Nephron progenitor cell (in vitro differentiated cells): ENCODE measurements around the gene PCSK5.
"Not testable (repeated sequence)": the region's sequence is repeated elsewhere in the genome, so short reads cannot be mapped to it uniquely, and the experiment has no call there.

ENCODE experiments used
- DNase-seq: peaks from one replicate; pipeline ENCODE4 v3.0.0; 2021
- H3K27ac Mint-ChIP-seq: 2 replicates; pipeline ENCODE4 v1.8.0; 2021; ENCODE audit warnings: mild to moderate bottlenecking, moderate library complexity, mixed read lengths
- H3K27me3 Mint-ChIP-seq: 2 replicates; pipeline ENCODE4 v1.8.0; 2021; ENCODE audit warnings: mild to moderate bottlenecking, low read depth, mixed read lengths; ENCODE audit not compliant: poor library complexity
- H3K36me3 Mint-ChIP-seq: 2 replicates; pipeline ENCODE4 v1.8.0; 2021; ENCODE audit warnings: low read depth, mixed read lengths
- H3K4me1 Mint-ChIP-seq: 2 replicates; pipeline ENCODE4 v1.8.0; 2021; ENCODE audit warnings: mixed read lengths
- H3K4me3 Mint-ChIP-seq: 2 replicates; pipeline ENCODE4 v1.8.0; 2021; ENCODE audit warnings: mild to moderate bottlenecking, moderate library complexity, mixed read lengths
- H3K9me3 Mint-ChIP-seq: 2 replicates; pipeline ENCODE4 v1.8.0; 2021; ENCODE audit warnings: mild to moderate bottlenecking, moderate library complexity, mixed read lengths
- TF ChIP-seq, protein P1 (sequence below): fragments of 200-600 bp; sonication (generic); IDR thresholded peaks from 2 replicates; pipeline ENCODE4 v1.5.0; 2021; ENCODE audit warnings: antibody characterized with exemption

The PCSK5 gene

DNA sequence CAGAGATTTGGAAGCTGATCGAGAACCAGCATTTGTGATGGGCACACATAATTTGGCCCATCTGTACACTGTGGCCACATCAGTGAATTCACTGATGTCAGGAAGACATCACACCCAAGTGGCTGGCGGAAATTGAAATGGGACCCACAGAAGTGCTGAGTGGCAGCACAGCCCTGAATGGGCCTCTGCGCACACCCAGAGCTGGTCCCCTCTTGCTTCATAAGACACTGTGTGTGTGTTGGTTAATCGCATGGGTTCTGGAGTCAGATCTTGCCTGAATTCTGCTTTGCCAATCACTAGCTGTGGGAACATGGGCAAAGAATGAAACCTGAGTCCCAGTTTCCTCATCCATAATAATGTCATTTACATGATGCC lies 72.2 kb downstream of the PCSK5 start:
- TF ChIP-seq, protein P1, sequence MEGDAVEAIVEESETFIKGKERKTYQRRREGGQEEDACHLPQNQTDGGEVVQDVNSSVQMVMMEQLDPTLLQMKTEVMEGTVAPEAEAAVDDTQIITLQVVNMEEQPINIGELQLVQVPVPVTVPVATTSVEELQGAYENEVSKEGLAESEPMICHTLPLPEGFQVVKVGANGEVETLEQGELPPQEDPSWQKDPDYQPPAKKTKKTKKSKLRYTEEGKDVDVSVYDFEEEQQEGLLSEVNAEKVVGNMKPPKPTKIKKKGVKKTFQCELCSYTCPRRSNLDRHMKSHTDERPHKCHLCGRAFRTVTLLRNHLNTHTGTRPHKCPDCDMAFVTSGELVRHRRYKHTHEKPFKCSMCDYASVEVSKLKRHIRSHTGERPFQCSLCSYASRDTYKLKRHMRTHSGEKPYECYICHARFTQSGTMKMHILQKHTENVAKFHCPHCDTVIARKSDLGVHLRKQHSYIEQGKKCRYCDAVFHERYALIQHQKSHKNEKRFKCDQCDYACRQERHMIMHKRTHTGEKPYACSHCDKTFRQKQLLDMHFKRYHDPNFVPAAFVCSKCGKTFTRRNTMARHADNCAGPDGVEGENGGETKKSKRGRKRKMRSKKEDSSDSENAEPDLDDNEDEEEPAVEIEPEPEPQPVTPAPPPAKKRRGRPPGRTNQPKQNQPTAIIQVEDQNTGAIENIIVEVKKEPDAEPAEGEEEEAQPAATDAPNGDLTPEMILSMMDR, result no peak
- Mint-ChIP-seq H3K9me3 (no peaks in the 10 kb centered on the region), H3K36me3 (peaks cover 62% of the 10 kb centered on the region), H3K27ac (no peak overlapping the region), H3K27me3 (no peaks in the 10 kb centered on the region), H3K4me3 (no peak overlapping the region), H3K4me1 (peaks cover 52% of the 10 kb centered on the region)
- DNase-seq, result no peak

DNA sequence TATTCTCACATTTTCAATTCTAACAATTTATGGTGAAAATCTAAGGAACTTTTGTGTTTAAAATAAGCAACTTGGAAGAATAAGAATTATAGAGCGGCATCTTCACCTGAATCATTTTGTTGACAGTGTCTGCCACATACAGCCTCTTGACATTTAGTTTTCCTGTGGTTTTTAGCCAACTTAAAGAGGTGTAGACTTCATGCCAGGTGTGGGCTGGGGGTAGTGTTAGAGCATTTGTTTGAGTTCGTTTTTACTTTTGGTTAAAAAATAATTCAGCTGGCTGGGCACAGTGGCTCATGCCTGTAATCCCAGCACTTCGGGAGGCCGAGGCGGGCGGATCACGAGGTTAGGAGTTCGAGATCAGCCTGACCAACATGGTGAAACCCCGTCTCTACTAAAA lies 72.8 kb downstream of the PCSK5 start:
- not testable (repeated sequence) for DNase-seq, H3K27me3 Mint-ChIP-seq, H3K27ac Mint-ChIP-seq, H3K4me3 Mint-ChIP-seq, H3K9me3 Mint-ChIP-seq
- Mint-ChIP-seq H3K36me3 (peaks cover 62% of the 10 kb centered on the region), H3K4me1 (peaks cover 45% of the 10 kb centered on the region)

DNA sequence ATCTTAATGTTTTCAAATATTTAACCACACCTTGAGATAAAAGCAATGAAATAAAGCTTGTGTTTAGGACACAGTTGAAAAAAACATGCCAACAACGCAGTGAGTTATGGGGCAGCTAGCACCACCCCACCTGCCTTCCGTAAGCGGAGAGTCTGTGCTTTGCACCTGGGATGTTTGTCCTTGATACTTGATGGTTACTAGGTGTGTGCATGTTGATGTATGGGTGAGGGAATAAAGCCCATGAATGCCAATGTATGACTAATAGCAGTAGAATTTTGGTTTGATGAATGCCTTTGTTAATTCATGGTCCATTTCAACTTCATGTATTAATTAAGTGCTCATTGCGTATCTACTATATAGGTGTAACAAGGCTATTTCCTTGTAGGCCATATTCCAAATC lies 74.0 kb downstream of the PCSK5 start:
- peaks cover 34% of the 10 kb centered on the region for H3K4me1 Mint-ChIP-seq
- DNase-seq, result no peak
- H3K36me3 Mint-ChIP-seq, result peaks cover 62% of the 10 kb centered on the region
- TF ChIP-seq, protein P1, result no peak
- peak overlapping the region; percentile 3 for H3K27ac Mint-ChIP-seq
- H3K4me3 Mint-ChIP-seq, result no peak overlapping the region
- H3K27me3 Mint-ChIP-seq, result no peaks in the 10 kb centered on the region
- peaks cover 9% of the 10 kb centered on the region for H3K9me3 Mint-ChIP-seq

DNA sequence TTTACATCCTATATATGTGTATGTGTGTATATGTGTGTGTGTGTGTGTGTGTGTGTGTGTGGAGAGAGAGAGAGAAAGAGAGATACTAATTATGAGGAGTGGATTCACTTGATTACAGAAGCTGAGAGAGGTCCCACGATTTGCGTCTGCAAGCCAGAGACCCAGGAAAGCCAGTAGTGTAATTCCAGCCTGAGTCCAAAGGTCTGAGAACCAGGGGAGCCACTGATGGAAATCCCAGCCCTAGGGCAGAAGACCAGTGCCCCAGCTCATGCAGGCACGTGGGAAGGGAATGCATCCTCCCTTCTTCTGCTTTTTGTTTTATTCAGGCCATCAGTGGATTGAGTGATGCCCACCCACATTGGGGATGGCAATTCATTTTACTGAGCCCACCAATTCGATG lies 74.8 kb downstream of the PCSK5 start:
- Mint-ChIP-seq H3K27ac (peak overlapping the region; percentile 3), H3K9me3 (peaks cover 17% of the 10 kb centered on the region), H3K4me3 (no peak overlapping the region), H3K4me1 (peaks cover 26% of the 10 kb centered on the region), H3K36me3 (peaks cover 70% of the 10 kb centered on the region), H3K27me3 (no peaks in the 10 kb centered on the region)
- no peak for DNase-seq
- TF ChIP-seq, protein P1, result no peak

DNA sequence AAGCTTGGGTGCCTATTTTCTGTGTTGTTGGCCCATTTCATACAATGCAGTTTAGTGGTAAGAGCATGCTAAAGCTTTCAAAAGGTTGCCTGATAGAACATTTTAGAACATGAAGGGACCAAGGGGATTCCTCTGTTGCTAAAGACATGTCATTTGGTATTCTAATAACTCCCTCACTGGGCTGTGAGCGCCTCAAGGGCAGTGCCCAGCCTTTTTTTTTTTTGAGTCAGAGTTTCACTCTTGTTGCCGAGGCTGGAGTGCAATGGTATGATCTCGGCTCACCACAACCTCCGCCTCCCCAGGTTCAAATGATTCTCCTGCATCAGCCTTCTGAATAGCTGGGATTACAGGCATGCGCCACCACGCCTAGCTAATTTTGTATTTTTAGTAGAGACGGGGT lies 77.1 kb downstream of the PCSK5 start:
- TF ChIP-seq, protein P1, result no peak
- Mint-ChIP-seq H3K4me3 (no peak overlapping the region), H3K9me3 (peaks cover 40% of the 10 kb centered on the region), H3K27me3 (no peaks in the 10 kb centered on the region), H3K27ac (no peak overlapping the region), H3K36me3 (peaks cover 83% of the 10 kb centered on the region), H3K4me1 (peaks cover 16% of the 10 kb centered on the region)
- no peak for DNase-seq

DNA sequence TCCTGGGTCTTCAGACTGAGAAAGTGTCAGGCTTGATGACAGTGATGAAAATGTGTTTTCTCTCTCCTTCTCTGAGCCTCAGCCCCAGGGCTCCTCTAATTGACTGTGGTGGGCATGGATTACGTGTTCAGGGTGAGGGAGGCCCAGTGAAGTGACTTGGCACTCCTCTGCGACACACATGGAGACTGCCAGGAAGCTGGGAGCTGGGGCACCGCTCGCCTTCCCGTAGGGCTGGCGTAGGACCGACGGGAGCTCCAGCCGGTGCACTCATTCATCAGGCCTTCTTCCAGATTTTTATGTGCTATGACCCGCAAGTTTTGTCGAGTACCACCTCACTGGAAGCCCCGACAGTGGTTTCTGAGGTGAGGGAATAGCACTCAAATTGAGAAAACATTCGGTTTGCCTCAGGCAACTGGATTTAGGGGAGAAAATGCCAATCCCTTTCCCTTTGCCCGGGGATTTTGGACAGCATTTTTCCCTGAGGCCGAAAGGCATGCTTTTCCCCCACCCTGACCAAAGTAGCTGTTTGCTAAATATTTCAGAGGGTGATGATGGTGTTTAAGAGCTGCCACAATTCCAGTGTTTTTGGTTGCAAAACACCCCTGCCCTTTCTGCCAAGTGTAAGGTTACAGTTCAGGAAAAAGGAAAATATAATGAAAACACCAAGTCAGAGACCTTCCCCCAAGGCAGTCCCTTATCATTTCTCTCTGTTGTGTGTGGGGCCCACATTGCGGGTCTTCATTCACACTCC lies 83.7 kb downstream of the PCSK5 start:
- H3K9me3 Mint-ChIP-seq, result peaks cover 37% of the 10 kb centered on the region
- H3K4me3 Mint-ChIP-seq, result no peak overlapping the region
- no peak for DNase-seq
- peak overlapping the region; percentile 91 for H3K27ac Mint-ChIP-seq
- H3K4me1 Mint-ChIP-seq, result peaks cover 45% of the 10 kb centered on the region
- H3K36me3 Mint-ChIP-seq, result peaks cover 45% of the 10 kb centered on the region
- TF ChIP-seq, protein P1, result no peak
- H3K27me3 Mint-ChIP-seq, result no peaks in the 10 kb centered on the region
